Activated CD4-positive, CD25-positive, alpha-beta regulatory T cell treated with anti-CD3 and anti-CD28 coated beads, Interleukin-2, amount 50 U/mL, for 16 hours (primary cell): Measurements from ENCODE around the gene CASK.
"Not testable (repeated sequence)": the region's sequence is repeated elsewhere in the genome, so short reads cannot be mapped to it uniquely, and the experiment has no call there.

Source experiments
- DNase-seq: peaks from one replicate; pipeline ENCODE4 v3.0.0-alpha.2; 2020; ENCODE audit warnings: low read depth, low spot score

Gene CASK

DNA sequence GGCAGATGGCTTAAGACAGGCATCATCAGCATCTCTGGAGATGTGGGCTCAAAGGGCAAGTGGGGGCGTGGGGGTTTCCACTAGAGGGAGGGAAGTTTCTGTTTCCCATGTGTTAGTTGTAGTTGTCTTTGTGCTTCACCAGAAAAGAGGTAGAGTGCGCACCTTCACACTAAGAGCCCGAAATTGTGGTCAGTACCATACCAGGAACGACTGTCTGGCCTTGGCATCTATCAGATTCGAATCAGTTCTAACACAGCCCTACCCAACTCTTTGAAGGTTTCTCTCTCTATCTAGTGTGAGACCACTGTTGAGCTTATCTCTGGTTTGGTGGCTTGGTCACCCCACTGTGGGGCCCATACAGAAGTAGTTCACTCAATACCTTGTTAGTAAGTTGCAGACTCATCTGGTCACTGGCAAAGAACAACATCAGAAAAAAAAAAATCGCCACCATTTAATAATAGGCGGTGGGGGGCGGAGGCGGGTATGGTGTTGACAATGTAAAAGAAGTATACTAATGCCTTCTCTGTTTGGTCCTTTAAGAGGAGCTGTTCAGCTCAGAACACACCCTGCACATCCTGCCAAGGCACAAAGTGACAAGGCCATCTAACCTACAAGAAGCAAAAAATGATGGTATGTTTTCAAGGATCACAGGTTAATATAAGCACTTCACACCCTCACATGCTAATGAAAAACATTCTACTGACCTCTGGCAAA, 405.1 kb downstream of the CASK start:
- DNase-seq: no peak

DNA sequence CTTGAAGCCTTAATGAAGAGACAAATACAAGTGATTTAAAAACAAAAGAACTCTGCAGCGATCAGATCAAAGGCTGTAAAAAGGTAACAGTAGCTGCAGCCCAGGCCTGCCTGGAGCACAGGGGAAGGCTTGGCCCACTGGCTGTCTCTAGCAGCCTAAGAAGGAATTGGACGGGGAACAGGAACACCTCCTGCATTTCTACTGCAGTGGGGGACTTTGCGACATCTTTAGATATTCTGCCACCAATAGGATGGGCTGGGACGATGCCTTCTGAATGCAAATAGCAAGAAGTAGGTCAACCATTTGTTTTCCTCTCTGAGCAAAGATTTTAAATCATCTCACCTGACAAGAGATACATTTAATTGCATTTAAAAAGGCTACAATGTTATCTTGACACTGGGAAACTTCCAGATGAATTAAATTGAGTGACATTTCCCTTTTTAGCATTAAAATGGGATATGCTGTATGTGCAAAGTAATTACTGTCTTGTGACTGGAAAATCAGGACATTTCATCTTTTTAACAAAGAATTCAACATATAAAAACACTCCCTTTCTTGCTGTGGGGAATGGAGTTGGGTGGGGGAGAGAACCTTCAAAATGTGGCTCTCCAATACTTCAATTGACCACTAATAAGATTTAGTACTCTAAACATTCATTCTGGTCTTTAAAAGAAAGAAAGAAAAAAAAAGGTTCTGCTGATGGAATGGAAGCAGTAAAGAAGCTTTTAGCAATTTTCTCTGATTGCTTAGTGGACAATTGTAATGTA, 406.2 kb downstream of the CASK start:
- no peak for DNase-seq

DNA sequence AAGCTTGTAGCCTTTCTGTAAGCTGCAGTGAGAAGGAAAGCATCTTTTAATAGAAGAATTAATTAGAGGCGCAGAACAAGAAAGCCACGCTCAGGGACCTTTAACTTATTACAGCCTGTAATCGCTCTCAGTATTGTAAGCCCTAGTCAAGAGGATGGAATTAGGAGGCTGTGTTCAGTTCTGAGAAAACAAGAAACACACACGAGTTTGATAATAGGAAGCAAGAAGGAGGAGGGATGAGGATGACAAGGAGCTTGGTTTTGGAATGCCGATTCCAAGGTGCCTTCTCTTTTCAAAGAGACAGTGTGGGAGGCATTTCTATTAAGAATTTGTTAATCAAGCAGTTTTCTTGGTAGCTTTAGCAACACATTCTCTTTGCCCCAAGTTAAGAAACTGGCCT, 406.9 kb downstream of the CASK start:
- no peak for DNase-seq

DNA sequence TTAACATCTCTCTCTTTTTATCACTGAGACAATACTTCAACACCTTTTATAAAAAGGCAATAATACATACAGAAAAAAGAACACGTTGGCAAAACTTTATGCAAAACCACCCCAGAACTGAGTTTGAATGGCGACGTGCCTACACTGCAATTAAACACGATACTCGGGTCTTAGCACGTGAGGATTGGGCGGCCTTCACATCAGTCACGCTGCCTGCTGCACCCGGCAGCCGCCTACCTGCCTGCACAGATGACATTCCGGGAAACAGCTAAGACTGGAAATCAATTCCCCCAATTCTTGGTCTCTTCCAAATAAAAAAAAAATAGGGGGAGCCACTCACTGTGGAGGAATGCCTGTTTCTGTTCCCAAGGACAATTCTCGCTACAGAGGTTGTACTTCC, 408.0 kb downstream of the CASK start:
- DNase-seq: no peak

DNA sequence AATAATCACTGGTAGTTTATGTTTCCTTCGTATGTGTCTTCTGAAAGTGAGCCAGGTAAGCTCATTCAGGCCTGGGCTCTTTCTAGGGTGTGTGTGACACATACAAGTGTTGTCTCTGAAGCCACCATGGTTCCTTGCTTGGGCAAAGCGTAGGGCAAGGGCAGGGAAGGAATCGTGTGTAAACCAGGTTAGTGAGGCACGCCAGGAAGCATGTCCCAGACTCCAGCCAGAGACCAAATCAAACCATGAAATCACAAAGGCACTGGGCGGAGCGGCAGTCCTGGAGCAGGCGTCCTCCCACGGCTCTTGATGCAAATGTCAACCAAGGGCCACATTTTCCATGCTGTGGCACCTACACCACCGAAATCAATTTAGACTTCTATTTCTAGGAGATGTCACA, 409.2 kb downstream of the CASK start:
- no peak for DNase-seq

DNA sequence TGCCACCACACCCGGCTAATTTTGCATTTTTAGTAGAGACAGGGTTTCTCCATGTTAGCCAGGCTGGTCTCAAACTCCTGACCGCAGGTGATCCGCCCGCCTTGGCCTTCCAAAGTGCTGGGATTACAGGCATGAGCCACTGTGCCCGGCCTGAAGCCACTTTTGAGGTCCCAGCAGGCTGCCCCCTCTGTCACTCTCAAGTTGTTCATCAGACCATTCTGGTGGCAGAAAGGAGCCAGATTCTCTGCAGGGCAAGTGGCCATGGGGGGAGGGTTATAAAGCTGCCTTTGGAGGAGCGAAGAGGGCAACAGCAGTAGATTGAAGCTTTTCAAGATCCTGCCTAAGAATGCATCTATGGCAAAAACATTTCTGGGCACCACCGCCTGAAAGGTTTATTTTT, 410.5 kb downstream of the CASK start:
- DNase-seq: not testable (repeated sequence)

DNA sequence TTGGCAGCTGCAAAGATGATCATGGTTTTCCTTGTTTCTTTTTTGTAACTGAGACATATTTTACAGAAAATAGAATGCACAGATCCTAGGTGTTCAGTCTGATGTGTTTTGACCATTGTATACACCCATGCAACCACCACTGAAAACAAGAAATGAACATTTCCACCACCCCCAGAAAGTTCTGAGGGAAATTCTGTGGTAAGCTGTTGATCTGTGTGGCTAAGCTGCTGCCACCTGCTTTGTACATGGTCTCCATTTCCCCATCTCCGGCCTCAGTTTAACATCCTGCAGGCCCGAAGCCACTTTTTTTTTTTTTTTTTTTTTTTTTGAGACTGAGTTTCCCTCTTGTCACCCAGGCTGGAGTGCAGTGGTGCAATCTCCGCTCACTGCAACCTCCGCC, 411.0 kb downstream of the CASK start:
- DNase-seq: no peak

DNA sequence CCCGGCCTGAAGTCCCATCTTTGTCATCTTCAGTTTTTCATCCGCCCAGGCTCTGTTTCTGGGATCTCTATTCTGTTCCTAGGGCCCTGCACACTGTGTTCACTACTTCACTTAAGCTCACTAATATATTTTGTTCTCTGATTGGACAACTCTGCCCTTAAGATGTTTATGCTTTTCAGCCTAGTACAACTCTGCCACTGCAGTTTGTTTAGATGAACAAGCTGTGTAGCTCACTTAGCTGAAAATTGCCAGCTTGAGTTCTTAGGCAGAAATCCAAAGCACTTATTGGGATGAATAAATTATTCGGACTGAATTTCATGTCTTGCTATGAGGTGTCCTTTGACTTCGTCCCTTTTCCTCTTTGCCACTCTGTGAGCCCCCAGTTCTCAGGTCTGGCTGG, 415.4 kb downstream of the CASK start:
- no peak for DNase-seq

DNA sequence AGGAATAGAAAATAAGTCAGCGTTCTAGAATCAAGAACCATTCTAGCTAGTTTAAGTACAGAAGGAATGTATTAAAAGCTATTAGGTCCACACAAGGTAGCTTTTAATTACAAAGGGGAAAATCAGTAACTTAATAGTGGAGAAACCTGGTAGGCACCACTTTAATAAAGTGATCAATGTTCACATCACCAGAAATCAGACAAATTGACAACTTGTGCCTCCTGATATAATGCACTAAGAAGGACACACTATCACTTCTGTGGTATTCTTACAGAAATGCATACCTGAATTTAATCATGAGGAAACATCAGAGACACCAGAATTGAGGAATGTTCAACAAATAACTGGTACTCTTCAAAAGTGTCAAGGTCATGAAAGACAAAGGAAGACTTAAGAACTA, 421.4 kb downstream of the CASK start:
- no peak for DNase-seq

DNA sequence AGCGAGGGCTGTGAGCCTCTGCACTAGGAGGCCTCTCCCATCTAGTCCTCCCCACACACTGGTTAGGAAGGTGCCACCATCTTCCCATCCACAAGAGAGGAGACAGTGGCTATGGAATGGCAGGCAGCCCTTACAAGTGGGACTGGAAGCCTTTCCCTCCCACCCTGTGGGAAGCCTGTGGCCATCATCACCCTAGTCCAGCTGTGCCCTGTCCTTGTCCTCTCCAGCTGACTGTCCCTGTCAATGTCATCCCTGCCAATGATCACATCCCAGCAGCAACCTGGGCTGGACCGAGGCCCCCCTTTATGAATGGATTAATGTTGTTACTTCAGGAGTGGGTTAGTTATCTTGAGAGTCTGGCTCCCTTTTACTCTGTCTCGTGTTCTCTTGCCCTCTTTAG, 423.4 kb downstream of the CASK start:
- no peak for DNase-seq

DNA sequence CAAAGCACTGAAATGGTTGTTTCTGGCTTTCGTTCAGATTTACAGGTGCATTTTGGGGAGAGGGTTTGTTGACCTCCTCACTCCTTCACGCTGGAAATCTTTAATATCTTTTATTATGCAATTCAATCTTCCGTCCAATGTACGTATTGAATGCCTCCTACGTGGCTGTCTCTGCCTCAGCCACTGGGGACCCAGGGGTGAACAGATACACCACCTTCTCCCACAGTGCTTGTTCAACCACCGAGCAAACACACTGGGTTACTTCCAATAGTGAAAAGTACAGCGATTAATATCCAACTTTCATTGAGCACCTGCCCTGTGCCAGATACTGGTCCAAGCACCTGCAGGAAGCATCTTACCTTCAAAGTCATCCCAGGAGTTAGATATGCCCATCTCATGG, 424.2 kb downstream of the CASK start:
- DNase-seq: no peak

DNA sequence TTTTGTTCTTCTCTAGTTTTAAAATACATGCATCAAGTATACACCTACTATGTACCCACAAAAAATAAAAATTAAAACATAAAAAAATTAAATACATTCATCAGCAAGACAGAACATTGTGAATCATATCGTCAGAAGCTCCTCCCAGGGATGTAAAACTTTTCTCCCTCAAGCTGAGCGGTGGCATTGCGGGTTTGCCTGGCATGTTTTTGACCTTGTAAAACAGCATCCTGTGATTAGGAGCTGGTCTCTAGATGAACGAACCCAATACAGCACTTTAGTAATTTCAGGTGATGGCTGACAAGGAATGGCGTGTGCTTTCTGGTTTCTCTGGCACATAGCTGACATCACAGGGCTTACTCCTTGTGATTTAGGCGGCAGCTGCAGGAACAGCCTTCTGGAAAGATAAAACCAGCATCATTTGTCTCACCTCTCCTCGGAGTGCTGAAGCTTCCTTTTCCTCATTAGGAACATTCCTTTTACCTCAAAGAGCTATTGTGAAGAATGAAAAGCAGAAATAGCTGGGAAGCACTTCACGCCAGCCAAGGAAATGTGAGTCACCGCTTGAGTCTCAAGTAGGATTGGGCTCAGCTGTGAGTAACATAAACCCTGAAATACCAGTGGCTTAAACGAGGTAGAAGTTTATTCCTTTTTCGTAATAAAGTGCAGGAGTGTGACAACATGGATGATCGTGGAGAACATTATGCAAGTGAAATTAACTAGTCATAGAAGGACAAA, 431.9 kb downstream of the CASK start:
- no peak for DNase-seq

DNA sequence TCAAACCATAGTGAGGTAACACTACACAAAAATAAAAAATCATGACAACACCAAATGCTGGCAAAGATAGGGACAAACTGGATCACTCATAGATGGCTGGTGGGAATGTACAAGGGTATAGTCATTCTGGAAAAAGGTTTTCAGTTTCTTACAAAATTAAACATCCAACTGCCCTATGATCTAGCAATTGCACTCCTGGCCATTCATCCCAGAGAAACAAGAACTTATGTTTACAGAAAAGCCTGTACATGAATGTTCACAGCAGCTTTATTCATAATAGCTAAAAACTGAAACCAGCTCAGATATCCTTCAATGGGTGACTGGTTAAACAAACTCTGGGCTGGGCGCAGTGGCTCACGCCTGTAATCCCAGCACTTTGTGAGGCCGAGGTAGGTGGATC, 432.9 kb downstream of the CASK start:
- no peak for DNase-seq

DNA sequence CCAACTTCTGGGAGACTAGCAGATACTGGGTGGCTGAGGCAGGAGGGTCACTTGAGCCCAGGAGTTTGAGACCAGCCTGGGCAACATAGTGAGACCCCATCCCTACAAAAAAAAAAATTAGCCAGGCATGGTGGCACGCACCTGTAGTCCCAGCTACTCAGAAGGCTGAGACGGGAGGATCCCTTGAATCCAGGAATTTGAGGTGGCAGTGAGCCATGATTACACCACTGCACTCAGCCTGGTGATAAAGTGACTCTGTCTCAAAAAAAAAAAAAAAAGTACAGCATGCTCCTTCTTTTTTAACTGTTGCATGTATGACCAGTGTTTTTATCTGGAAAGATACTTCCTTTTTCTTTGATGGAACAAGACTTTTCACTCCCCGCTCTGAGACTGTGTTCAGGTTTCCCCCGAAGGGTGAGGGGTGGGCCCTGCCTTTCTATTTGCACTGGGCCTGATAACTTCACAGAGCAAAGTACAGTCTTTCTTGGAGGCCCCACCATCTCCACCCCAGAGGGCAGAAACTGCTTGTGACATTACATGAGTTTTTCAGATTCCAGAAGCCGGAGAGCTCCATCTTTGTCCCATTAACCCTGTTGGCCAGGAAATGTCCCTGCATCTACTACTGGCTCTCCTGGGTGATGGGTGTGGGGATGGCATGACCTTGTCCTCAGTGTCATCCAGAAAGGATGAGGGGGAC, 441.1 kb downstream of the CASK start:
- no peak for DNase-seq

DNA sequence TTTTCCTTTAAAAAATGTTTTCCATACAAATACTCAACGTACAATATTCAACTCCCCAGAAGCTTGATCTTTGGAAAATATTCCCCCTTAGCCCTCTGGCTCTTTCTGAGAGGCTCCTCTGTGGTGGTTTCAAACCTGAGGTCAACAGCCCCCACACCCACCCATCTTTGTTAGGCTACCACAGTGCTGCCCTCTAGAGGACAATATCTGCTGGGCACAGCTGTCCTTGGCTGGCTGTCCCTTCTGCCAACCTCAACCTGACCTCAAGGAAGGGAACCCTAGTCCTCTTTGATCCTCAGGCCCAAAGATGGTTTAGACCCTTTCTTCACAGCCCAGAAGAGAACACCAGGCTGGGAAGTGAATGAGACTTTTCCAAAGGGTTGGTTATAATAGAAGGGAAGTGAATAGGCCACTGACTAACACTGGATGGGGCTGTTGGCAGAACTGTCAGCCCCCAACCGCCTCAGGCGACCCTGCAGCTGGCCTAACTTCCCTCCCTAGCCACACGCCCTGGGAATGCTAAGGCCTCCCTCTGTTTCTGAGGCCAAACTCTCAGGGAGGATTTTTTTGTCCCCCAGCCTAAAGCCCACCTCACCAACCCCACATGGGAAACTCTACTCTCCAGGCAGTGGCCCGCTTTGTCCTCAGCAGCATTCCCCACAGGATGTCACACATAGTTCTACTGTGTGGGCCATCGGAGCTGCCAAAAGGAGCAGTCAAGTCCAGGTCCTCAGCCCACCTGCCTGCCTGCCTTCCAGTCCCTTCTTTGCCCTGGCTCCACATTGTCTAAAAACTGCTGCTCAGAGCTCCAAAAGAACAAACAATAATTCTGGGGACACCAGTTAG, 441.9 kb downstream of the CASK start:
- DNase-seq: no peak

DNA sequence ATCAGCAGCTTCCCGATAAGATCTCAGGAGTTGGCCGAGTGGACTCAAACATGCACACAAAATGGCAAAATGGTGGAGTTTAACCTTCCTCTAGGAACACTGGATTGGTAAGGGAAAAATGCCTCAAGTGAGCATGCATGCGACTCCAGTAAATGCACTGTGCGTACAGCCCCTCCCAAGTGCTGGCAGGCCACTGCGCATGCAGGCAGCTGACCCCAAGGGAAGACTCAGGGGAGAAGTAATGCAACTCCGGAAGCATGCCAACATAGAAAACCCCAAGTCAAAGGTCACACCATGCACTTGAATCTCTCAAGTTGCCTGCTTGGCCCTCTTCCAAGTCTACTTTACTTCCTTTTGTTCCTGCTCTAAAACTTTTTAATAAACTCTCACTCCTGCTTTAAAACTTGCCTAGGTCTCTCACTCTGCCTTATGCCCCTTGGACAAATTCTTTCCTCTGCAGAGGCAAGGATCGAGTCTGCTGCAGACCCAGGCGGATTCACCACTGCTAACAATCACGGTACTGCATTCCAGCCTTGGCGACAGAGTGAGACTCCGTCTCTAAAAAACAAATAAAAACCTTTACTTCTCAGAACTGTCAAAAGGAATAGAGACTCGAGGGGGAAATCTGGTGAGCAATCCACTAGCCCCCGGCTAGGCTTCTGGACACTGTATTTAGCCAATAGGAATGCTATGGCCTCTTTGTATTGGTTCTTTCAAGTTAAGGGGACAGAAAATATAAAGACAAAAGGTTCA, 442.7 kb downstream of the CASK start:
- no peak for DNase-seq

DNA sequence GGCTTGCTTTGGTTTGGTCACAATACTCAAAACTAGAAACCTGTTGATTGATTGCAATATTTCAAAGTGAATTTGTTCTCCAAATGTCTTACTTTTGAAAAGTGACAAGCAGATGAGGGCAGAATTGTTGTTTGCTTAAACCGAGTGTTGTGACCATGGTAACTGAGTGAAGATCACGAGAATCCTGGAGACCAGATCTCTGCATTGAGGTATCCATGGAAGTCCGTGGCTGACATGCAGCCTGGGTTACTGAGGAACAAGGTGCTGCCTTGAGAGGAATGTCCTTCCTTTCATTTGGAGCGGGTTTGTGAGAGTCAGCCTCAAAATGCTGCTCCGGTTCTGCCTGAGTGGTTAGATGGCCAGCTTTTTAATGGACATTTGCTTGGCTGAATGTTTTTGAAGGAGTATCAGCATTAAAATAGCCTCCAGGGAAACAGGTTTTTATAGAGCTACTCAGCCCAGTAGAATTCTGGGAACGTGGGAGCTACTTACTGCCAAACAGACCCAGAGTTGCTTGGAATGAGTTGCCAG, 444.9 kb downstream of the CASK start:
- DNase-seq: no peak

DNA sequence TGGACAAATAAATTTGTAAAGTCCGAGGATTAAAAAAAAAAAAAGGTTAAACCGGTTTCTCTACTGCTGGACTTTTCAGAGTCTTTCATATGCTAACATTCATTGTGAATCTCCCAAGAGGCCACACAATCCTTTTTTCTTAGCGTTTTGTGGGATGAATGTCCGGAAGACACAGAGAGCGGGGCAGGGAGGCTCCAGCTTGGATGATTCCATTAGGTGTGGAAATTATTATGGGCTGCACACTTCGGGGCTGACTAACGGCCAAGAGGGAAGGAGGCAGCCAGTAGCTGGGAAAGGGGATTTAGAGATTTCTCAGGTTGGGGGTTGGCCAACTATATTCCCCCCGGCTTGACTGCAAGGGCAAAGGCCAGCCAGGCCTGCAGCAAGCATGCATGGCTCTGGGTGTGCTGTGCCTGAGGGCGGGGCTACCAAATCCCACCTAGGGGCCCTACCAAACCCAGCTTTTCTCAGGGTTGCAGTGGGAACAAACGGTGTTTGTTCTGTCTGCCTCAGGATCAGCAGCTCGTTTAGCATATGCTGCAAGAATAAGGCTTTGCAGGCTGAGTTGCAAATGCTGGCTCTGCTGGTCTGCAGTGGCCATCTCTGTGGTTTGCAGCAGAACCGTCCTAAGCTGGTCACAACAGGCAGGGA, 447.6 kb downstream of the CASK start:
- no peak for DNase-seq

DNA sequence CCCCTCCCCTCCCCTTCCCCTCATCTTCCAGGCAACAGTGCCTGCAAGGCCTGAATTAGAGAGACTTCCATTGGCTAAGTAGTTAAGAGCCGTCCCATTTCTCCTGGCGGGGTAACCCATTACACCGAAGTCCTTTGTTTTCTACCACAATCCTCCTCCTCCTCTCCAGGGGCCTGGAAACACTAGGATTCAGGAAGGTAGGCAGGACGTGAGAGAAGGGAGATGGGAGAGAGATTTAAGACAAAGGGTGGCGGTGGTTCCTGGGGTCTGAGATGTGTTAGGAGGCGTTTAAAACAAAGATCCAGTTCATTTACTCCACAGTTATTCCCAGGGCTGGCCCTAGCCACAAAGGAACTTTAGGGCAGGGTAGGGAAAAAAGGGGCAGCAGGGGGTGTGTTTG, 448.2 kb downstream of the CASK start:
- DNase-seq: no peak

DNA sequence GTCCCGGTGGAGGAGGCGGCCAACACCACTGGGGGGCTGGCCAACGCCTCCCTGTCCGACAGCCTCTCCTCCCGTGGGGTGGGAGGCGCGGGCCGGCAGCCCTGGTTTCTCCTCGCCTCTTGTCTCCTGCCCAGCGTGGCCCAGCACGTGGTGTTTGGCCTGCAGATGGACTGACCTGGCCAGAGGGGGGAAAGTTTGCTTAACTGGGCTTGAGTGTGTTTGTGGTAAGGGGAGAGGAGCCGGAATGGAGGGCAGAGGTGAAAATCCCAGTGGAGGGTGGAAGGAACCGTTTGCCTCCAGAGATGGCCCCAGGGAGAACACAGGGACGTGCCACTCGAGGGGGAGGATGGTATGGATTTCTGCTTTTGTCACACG, 448.6 kb downstream of the CASK start:
- no peak for DNase-seq
